IPS-NIHi7 (cell line): ENCODE results near the gene MN1.

Experiments
- DNase-seq: peaks from one replicate; pipeline ENCODE4 v3.0.0; 2012; ENCODE audit warnings: mixed read lengths; ENCODE audit errors: extremely low spot score

The MN1 gene

DNA sequence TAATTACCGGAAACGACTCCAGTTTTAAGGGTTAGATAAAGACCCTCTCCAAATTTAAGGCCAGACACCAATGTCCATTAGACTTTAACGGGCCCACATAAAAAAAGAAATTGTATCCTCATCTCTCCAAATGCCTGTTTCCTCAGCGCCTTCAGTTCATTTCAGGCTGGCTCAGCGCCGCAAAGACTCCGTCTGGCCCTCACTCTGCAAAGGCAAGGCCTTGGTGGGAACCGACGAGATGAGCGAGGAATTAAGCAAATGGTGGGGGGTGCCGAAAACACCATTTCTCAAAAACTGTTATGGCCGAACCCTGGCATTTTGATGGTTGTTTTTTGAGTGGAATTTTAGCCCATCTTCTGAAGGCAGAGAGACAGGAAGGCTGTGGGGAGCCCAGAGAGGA is 15.7 kb downstream of the MN1 start:
- no peak for DNase-seq

DNA sequence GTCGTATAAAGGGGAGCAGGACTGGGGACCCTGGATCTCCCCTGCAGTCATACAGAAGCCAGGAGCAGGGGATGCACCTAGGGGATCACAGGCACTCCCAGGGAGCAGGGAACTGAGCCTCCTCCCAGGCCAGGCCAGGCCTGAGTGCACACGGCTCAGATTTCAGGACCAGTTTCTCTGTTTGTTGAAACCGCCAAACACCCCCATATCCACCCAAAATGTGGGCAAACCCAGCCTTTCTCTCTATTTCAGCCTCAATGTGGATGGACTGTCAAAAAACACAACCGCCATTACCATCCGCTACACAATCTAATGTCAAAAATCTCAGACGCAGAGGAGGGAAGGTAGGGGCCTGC is 17.5 kb downstream of the MN1 start:
- DNase-seq: no peak

DNA sequence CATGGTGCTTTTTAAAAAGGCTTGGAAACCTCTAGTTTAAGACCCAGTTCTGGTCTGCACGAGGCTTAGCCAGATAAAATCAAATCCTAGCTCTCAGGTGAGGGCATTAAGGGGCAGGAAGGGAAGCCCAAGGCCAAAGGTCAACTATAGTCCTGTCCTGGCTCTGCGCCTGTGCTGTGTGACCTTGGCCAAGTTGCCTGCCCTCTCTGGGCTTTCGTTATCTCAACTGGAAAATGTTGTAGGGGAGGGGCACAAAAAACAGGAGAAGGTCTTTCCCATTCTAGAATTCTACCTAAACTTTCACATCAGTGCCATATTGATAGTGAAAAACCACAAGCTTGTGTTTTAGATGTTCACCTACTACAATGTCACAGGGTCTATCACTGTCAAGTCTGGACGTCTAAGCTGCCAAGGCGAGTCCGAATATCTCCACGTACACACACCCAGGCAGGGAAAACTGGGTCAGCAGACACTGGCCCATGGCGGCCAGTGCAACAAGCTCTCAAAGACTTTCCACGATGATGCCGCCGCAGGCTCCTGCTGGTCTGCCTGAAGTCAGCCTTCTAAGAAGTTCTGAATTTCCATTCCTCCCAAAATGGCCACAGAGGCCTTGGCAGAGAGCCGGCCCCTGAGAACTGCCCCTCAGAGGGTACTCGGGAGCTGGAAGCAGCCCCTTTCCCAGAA is 18.0 kb downstream of the MN1 start:
- no peak for DNase-seq

DNA sequence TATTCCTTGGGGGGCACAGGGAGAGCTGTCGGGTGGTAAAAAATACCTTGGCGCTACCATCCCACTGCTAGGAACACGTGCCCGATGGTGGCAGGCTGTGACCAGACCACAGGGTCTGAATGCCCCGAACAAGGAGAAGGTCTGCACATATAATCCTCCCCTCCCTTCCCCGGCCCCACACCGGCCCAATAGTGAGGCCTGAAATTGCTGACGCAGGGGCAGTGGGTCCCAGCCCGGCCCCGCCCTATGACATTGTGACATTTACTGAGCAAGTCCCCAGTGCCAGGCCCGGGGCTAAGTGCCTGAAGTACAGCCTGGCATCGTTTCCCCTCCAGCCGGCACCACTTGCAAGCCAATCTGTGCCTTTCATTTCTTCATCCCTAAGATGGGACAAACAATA is 19.5 kb downstream of the MN1 start:
- DNase-seq: no peak

DNA sequence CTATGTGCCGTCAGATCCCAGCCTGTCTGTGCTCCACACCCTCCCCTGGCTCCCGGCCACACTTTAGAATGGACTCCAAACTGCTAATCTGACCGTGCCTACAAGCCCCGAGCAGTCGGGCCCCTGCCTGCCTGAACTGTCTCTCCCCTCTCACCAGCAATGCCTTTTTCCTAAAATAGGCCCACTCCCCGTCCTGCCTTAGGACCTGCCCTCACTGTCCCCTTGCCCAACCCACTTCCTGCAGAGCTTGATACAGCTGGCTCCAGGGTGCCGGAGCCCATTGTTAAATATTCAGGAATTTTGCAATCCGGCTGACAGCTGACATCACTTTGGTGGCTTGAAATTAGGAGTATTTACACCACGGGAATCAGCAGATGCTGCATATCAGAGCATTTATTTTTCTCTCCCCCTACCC is 21.4 kb downstream of the MN1 start:
- peak; percentile 60 for DNase-seq

DNA sequence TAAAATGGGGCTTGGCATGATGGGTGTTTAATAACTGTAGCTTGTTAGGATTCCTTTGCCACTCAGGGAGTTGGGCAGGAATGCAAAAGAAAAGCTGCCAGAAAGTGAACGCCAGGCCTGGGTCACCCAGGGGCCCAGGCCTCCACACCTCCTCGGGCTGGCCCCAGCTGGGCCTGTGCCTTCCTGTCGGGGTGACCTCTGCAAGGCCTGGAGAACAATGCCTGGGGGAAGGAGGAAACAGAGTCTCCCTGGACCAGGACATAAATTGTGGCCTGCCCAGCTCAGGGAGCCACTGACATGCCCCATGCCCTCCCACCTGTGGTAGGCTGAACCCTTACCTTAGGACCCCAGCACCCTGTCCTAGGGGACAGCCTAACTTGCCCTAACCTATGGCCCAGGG is 21.9 kb downstream of the MN1 start:
- no peak for DNase-seq

DNA sequence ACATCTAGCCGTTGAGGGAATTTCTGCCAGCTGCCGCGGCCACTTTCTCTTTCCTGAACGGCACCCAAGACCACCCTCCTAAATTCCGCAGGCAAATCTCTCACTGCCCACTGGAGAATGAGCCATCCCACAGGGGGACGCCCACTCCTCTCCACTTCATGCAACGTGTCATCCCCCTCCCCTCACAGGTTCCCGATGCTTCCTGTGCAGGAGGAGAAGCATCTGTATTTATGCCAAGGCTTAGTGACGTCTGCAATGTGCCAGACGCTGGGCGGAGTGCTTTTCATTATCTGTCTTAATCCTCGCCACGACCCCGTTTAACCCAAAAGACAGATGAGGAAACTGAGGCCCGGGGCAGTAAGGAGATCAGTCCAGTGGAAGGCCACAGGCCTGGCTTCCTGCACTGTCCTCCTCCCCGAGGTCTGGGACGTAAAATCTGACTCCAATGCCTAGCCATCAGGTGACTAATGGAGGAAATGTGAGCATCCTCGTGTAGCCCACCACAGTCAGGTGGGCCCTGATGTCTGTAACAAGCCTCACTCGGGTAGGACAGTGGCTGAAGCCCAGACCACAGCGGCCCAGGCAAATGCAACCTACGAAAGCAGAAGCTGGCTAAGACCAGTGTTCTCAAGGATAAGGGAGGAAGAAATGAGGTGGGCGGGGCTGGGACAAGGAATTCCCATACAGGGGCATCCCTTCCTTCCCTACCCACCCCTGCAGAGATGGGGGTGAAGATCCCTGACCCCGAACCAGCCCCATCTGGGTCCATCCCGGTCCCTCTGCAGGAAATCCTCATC is 23.1 kb downstream of the MN1 start:
- no peak for DNase-seq

DNA sequence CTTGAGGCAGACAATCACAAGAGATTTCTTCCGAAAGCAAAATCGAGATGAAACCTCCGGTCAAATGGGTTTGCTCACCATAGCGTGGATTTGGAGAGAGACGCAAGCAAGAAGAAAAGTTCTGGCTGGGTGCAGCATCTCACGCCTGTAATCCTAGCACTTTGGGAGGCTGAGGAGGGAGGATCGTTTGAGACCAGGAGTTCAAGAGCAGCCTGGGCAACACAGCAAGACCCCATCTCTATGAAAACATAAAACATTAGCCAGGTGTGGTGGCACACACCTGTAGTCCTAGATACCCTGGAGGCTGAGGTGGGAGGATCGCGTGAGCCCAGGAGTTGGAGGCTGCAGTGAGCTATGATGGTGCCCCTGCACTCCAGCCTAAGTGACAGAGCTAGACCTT is 24.4 kb downstream of the MN1 start:
- DNase-seq: no peak

DNA sequence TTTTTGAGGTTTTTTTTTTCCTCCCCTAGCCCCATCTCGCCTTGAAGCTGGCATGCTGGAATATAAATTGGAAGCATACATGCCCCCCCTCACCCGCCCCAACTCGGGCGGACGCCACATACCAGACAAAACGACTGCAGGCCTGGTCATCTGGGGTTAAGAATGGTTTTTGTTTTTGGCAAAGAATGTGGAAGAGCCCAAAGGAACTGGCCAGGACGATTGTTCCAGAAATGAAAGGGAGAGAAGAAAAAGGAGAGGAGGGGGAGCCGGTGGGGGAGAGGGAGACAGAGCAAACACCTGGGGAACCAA is 25.0 kb downstream of the MN1 start:
- DNase-seq: no peak

DNA sequence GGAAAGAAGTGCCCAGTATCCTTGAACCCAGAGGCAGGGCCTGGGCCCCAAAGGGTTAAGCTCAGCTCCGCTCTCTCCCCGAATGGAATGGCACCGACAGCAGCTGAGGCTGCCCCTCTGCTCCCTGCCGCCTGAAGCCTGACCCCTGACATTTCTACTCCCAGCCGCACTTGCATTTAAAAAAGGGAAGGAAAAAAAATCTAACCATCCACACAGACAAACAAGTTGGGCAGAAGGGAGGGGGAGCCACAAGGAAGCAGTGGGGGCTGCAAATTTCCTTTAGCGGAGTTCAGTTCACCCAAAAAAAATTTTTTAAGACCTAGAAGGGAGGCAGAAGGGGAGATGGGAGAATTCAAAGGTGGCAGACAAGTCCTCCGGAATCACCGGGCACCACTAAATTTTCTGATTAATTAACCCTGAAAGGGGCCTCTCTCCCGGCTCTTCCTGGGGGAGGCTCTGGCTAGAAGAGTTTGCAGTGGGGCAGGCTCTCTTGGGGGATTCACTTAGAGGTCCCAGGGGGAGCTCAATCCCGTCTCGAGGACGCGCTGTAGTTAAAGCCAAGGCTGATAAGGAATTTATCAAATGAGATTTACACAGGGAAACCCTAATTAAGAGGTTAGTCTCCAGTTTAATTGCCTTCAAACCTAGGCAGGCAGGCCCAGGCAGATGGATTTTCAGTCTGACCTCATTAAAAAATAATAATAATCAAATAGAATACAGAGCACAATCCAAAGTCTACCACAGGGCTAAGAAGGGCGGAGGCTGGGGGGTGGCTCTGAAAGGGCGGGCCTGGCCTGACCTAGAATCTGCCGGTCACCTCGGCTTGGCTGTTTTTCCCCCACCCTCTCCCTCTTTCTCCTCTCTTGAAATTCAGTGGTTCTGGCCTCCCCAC is 25.6 kb downstream of the MN1 start:
- peak; percentile 63 for DNase-seq

DNA sequence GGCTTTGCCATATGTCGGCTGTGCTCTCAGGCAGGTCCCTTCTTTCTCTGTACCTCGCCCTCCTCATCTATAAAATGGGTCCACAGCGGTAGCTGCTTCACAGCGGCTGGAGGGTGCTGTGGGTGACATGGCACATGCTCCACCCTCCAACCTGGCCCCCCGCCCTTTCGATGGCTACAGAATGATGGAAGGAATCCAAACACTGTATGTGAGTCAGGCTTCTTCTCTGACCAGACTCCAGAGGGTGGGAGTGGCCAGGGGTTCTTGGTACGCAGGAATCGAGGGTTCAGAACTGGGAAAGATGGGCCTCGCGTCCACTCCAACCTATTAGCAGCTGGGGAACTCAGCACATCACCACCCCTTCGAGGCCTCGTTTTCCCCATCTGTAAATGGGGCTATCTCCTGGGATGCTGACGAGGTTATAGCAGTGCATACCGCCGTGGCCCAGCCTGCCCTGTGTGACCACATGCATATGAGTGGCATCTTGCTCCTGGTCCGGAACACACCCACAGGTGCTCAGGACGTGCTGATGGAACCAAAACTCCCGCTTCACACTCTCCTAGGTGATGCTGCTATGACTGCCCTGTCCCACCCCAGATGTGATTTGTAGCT is 26.4 kb downstream of the MN1 start:
- no peak for DNase-seq

DNA sequence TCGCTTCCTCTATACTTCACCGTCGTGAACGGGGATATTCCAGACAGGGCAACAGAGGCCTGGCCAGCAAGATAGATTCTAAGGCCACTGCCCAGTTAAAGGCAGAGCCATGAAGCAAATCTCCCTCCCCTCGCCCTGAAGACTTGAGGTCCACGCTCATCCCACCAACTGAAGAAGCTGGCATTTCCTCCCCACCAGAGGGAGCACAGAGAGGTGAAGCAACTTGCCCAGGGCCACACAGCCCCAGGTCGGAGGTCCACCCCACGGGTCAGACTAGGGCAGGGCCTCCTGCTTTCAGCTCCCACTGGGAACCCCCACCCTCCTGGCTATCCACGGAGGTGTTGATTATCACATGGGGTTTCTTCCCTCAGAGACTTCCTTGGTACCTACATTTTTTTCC is 27.4 kb downstream of the MN1 start:
- DNase-seq: no peak

DNA sequence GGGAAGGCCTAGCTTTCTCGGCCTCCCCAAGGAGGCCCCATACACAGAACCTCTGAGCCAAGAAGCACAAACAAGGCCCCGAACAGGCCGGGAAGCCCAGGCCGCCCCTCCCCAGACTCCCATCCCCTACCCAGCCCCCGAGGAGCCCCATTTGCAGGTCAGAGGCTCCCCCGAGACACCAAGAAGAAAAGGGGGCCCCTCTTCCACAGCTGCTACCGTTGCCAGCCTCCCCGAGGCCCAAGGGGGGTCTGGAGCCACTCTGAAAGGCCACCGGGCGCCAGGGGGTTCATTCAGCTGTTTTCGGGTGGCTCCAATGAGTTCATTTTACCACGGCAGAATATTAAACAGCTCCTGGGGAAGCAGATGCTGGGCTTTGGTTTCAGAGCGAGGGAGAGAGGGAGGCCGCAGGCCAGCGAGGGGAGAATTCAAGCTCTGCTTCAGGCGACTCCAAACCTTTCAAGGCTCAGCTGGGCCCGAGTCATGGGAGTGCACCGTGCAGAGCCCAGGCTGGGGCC is 28.5 kb downstream of the MN1 start:
- DNase-seq: no peak

DNA sequence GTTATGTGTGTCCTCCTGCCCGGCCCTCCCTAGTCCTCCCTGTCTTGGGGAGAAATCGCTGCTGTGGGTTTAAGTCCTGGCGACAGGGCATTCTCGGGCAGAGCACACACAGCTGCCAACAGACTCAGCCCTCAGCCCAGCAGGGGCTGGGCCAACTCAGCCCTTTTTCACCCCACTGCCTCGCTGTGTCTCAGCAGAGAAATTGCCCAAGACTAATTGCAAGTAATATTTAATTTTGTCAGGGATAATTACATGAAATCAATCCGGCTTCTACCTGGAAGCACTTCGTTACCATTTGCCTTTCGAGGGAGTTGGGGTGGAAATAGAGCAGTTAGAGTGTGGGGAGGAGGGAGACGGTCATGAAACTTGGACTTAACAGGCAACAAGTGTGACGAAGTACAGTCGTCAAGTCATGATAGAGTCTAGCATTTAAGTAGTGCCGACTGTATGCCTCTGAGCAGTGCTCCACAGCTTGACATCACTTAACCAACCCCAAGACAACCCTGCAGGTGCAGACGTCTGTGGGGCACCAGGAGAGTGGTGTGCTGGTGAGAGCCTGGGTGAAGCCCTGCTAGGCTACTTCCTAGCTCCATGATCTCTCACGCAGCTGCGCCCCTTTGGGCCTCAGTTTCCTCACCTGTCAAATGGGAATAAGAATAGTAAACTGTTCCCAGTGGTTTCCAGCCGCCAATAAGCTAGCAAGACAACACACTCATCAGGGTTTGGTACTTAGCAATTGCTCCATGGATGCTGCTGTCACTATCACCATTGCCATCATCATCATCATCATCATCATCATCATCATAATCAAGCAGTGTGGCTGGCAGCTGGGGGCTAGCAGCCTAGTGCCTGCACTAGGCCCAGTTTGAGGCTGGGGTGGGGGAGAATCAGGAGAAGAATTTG is 29.2 kb downstream of the MN1 start:
- no peak for DNase-seq

DNA sequence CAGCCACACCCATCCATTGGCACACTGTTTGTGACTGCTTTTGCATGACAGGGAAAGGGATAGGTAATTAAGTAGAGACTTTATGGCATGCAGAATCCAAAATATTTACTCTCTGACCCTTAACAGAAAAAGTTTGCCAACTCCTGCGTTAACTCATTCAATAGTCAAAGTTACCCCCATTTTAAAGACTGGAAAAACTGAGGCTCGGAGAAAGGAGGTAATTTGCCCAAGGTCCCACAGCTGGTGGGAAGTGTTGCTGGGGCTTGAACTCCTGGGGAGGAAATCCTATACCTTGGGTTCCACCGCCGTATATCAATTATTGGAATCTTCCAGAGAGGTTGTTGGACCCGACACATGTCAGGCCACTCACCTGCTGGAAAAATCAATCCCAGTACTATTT is 29.9 kb downstream of the MN1 start:
- DNase-seq: no peak

DNA sequence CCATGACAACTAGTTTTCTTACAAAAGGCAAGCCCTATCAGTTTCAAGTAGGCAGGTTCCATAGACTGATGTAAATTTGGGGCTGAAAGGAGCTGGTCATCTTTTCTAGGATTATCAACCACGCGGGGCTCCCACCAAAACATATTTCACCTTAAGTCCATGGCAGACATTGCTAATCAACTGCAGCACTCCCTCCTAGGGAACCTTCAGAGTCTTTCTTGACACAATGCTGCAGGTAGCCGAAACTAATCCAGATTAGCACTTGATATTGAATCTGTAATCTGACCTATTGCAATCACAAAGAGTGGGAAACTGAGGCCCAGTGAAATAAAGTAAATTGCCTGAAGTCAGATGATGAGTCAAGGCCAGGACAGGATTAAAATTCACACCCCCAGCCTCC is 32.5 kb downstream of the MN1 start:
- DNase-seq: no peak

DNA sequence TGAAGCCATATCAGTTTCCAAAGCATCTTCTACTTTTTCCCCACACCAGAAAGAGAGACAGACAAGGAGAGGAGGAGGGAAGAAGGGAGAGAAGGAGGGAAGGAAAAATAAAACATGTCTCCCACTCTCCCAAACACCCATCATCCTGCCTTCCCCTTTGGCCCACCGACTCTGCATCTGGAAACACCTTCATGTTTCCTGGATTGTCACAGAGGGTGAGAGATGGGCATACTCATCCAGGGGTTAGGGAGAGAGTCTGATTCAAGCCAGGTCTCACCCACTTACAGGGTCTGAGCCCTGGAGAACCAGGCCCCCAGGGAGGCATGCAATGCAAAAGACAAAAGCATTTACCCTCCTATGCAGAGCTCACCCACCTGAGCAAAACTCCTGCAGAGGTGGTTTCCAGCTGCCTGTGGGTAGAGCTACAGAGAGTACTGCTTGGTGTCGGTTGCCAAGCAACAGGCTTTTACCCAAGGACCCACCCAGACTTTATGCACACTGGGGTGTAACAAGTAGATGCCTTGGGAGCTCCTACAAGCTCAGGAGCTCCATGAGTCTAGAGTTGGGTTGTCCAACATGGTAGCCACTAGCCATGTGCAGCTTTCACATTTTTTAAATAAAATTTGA is 33.4 kb downstream of the MN1 start:
- DNase-seq: no peak

DNA sequence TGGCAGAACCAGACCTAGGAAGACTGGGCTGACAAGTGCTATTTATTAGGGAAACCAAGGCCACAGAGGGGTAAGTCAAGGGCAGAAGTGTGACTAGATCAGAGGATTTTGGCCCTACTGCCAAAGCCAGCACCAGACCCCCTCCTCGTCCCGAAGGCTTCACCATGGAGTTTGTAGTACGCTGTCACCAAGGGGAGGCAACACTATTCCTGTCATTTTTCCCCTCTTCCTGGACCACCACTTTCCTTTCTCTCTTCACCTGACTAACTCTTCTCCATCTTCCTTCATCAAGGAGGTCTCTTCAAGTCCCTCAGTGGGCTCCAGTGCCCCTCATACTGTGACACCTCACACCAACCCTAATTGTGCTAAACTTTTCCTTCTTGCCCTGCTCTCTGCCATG is 34.9 kb downstream of the MN1 start:
- DNase-seq: no peak

DNA sequence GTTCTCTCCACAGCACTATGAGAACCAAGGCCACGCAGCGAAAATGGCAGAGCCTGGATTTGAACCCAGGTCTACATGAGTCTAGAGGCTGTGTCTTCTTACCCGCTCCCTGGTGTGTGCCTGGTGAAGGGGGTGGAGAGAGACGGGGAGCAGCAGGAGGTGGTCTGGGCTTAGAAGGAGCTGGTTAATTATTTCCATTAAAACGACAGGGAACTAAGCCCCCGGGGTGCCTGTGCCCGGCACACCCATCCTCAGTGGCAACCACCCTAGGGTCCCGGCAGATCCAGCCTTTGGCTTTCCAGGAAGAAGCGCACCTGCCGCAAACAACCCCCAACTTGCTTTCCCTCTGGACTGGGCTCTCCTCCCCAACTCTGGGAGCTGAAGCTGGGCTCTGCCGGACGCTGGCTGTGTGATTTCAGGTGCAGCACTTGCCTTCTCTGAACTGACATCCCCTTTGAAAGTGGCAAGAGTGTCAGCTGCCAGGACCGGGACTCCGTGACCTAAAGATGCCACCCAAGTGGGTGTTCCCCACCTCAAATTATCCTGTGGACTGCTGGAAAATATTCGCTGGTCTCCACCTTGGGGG is 35.8 kb downstream of the MN1 start:
- DNase-seq: no peak

DNA sequence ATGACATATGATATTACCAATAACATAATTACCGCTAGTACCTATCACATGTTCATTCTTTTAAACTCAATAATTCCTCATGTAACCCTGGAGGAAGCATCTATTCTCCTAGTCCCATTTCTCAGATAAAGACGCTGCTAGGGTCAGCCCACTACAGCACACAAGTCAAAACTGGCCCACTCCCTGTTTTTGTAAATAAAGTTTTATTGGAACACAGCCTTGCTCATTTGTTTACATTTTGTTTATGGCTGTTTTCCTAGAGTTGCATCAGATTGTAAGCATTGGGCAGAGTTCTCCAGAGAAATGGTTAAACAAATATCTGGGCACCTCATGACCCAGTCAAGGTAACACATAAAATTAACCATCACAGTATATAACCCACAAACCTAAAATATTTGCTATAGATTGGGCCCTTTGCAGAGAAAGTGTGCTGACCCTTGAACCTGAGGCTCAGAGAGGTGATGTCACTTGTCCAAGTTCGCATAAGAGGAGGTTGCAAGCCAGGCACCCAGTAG is 36.8 kb downstream of the MN1 start:
- DNase-seq: no peak
